Fibroblast of mammary gland (primary cell): ENCODE results near the gene TEX11.
"Not testable (repeated sequence)": the region's sequence is repeated elsewhere in the genome, so short reads cannot be mapped to it uniquely, and the experiment has no call there.

ENCODE experiments used
- DNase-seq: peaks from one replicate; pipeline ENCODE4 v3.0.0-alpha.2; 2010; ENCODE audit warnings: low read depth
- H3K4me3 ChIP-seq: 2 replicates; pipeline ENCODE4 v1.5.1; 2011; ENCODE audit warnings: low read depth, mild to moderate bottlenecking, low read length, moderate library complexity; ENCODE audit not compliant: control insufficient read depth
- CTCF ChIP-seq: conservative IDR thresholded peaks from 2 replicates; pipeline ENCODE4 v1.5.1; 2011; ENCODE audit warnings: low read depth, low read length, inconsistent platforms; ENCODE audit not compliant: control insufficient read depth, insufficient read depth

TEX11 gene

GRCh38 chrX:70825366-70825765 is 83.1 kb downstream of the TEX11 start:
- no peak for DNase-seq
- no peak for TF ChIP-seq CTCF

GRCh38 chrX:70808942-70809940 is 99.3 kb downstream of the TEX11 start:
- H3K4me3 ChIP-seq, result no peak overlapping the region
- no peak for TF ChIP-seq CTCF
- DNase-seq, result no peak

More at GRCh38 chrX:70825366-70825765, 83.1 kb downstream of the TEX11 start:
- H3K4me3 ChIP-seq, result no peak overlapping the region

- TF ChIP-seq CTCF, result no peak
- DNase-seq, result no peak
- H3K4me3 ChIP-seq, result no peak overlapping the region
Measured at GRCh38 chrX:70806081-70806480, 102.4 kb downstream of the TEX11 start.

DNA sequence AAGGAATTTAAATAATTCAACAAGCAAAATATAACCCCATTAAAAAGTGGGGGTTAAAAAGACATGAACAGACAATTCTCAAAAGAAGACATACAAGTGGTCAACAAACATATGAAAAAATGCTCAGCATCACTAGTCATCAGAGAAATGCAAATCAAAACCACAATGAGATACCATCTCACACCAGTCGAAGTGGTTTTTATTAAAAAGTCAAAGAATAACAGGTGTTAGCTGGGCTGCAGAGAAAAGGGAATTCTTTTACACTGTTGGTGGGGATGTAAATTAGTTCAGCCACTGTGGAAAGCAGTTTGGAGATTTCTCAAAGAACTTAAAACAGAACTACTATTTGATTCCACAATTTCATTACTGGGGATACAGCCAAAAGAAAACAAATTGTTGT is 111.8 kb downstream of the TEX11 start:
- not testable (repeated sequence) for DNase-seq

GRCh38 chrX:70774223-70774622 is 134.3 kb downstream of the TEX11 start:
- TF ChIP-seq CTCF, result no peak
- DNase-seq, result no peak
- H3K4me3 ChIP-seq, result no peak overlapping the region

More for the DNA sequence above, 111.8 kb downstream of the TEX11 start:
- H3K4me3 ChIP-seq, result not testable (repeated sequence)

GRCh38 chrX:70769659-70770227 is 138.8 kb downstream of the TEX11 start:
- peak; percentile 16 for DNase-seq
- TF ChIP-seq CTCF, result peak; percentile 35
- no peak overlapping the region for H3K4me3 ChIP-seq

GRCh38 chrX:70762285-70762684 is 146.2 kb downstream of the TEX11 start:
- H3K4me3 ChIP-seq, result no peak overlapping the region
- DNase-seq, result no peak
- no peak for TF ChIP-seq CTCF
